Left cardiac atrium (tissue), 4 donors: ENCODE results near the gene KSR2. TPM values are rescaled to one million over a fixed set of nuclear protein-coding genes. Genes with fewer than 3 reads are reported as not detected.
A peak's percentile ranks its signal among the peaks of the same experiment; 100 is the strongest.
"Not testable (repeated sequence)": the region's sequence is repeated elsewhere in the genome, so short reads cannot be mapped to it uniquely, and the experiment has no call there.

Experiments
- ATAC-seq, 2 donors: fragments of 200-7000 bp; cut with Tn5 transposase; one replicate each; pipeline ENCODE4 v1.9.1; 2020; ENCODE audit warnings: mild to moderate bottlenecking in 2 of 2, moderate library complexity in 2 of 2
- DNase-seq: peaks from one replicate; pipeline ENCODE4 v3.0.0-alpha.2; 2020
- intact Hi-C, 2 donors: fragments of 100-400 bp; cut with DNase I; formaldehyde crosslinking; loops; one replicate each; pipeline versions ENCODE4 v1.14.1 to v1.15.1; 2022 to 2023
- long read RNA-seq: library from polyadenylated mRNA; unstranded; transcript quantifications from one replicate; pipeline ENCODE4 v2.0.0, GENCODE V29; 2021
- total RNA-seq, 2 donors: library from RNA; stranded (reverse); fragmentation: NEBNext Ultra II Directional; extraction: Animal tissue kit (Norgen Biotek cat#: 25700); gene quantifications; one replicate each; pipeline ENCODE4 v1.2.1, GENCODE V29; 2021
- donor health status: DM: no; HTN: yes; CAD: no.
- donor health status: DM: no; HTN: yes; CAD: no; lungs with severe emphysema.
- donor health status: DM: yes; HTN: yes; CAD: no.
- donor health status: Dilated cardiomyopathy.

Gene KSR2
- total RNA-seq: under 1 TPM; under 0.01 to 0.05 TPM
- long read RNA-seq, partial matches to known transcripts: 1 of 1 reads
- long read RNA-seq, other reads (novel, unspliced or antisense): 0 of 1 reads

GRCh38 chr12:117968826-117969659 lies at the start of gene KSR2:
Gene KSR2, minus strand, starts transcription at chr12:117968990. Its CDS starts 735 bp downstream, at chr12:117968255.
- DNase-seq (no peak), ATAC-seq (no peak)
- intact Hi-C loops: no loop called here

DNA sequence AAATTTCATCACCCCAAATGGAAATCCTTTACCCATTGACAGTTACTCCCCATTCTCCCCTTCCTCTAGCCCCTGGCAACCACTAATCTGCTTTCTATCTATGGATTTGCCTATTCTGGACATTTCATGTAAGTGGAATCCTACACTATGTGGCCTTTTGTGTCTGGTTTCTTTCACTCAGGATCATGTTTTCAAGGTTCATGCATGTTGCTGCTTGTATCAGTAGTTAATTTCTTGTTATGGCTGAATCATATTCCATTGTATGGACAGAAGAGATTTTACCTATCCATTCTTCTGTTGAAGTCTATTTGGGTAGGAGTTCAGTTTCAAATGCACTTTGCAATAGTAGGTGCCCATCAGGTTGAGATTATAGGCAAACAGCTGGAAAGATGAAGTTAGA lies 49.1 kb upstream of the KSR2 start:
- no peak for ATAC-seq
- DNase-seq: no peak
- intact Hi-C loops: no loop called here

- intact Hi-C loops: no loop called here
- DNase-seq: peak; percentile 99
Measured at GRCh38 chr12:118016424-118017264, 47.9 kb upstream of the KSR2 start, which contains the start of gene RFC5. Gene RFC5, plus strand, starts transcription at chr12:118016703. Its CDS starts 125 bp downstream, at chr12:118016828.

GRCh38 chr12:118015944-118016343 lies 47.2 kb upstream of the KSR2 start:
- ATAC-seq: peak; percentile 2 to 3
- no peak for DNase-seq
- intact Hi-C loops: no loop called here

More at GRCh38 chr12:118016424-118017264, 47.9 kb upstream of the KSR2 start, which contains the start of gene RFC5:
- peak; percentile 100 for ATAC-seq

DNA sequence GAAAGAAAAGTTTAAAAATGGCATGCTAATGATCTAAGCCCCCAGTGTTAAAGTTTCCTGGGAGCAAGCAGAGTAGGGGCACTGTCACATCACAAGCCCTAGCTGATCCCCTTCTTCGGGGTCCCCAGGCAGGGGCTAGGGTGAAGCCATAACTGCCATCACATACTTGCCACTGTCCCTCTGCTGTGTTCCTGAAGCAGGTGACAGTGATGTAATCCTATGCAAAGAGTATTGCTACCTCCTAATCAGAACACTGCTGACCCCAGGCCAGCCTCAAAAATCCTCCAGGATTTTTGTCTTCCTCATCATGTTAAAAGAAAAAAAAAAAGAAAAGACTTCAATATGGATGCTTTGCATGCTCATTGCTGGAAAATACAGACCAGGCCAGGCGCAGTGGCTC lies 46.5 kb upstream of the KSR2 start:
- intact Hi-C loops: no loop called here
- no peak for ATAC-seq
- DNase-seq: no peak

- no peak for ATAC-seq
- intact Hi-C loops: no loop called here
- DNase-seq: no peak
Measured at GRCh38 chr12:118013283-118013682, 44.5 kb upstream of the KSR2 start.

DNA sequence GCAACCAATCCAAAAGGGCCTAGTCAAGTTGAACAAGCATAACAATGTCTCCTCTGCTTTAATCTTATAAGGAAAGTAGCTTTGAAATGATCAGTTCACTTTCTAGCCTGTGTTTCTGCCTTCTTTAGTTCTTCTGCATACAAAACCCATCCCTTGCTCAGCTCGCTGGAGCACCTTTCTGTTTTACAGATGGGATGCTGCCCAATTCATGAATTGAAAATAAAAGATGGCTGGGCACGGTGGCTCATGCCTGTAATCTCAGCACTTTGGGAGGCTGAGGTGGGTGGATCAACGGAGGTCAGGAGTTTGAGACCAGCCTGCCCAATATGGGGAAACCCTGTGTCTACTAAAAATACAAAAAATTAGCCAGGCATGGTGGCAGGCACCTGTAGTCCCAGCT lies 43.2 kb upstream of the KSR2 start:
- intact Hi-C loops: no loop called here
- ATAC-seq (no peak), DNase-seq (no peak)

GRCh38 chr12:118011377-118011776 lies 42.6 kb upstream of the KSR2 start:
- intact Hi-C loops: no loop called here
- ATAC-seq (no peak), DNase-seq (no peak)

- DNase-seq: no peak
- no peak for ATAC-seq
- intact Hi-C loops: no loop called here
Measured at GRCh38 chr12:118010903-118011302, 42.1 kb upstream of the KSR2 start.

DNA sequence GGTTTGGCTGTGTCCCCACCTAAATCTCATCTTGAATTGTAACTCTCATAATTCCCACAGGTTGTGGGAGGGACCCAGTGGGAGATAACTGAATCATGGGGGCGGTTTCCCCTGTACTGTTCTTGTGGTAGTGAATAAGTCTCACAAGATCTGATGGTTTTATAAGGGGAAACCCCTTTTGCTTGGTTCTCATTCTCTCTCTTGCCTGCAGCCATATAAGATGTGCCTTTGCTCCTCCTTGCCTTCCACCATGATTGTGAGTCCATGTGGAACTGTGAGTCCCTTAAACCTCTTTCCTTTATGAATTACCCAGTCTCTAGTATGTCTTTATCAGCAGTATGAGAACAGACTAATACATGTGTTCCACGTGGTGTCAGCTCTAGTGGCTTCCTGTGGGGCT lies 31.0 kb upstream of the KSR2 start:
- intact Hi-C loops: not testable (repeated sequence)

DNA sequence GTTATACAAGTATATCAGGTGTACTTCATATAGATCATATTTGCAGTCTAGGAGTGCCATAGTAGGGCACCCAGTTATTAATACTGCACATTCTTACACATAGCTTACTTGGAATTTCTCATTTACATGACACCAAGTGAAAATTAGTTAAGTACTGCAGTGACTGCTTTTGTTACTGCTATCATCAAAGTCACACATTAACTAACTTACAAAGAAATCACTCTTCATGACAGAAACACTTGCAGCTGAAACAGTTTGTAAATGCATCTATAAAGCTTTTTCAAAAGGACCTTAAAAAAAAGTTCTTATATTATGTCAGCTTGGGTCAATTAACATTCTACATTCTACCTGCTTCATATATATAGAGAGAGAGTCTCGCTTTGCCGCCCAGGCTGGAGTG lies 29.9 kb upstream of the KSR2 start:
- no peak for DNase-seq
- intact Hi-C loops: no loop called here
- ATAC-seq: no peak

More for the DNA sequence above, 31.0 kb upstream of the KSR2 start:
- not testable (repeated sequence) for ATAC-seq, DNase-seq

GRCh38 chr12:117994551-117995438 lies 26.0 kb upstream of the KSR2 start:
- intact Hi-C loops: no loop called here
- no peak for DNase-seq
- no peak for ATAC-seq

- no peak for DNase-seq
- intact Hi-C loops: no loop called here
- ATAC-seq: no peak
Measured at GRCh38 chr12:117986705-117987469, 18.1 kb upstream of the KSR2 start.

- intact Hi-C loops: no loop called here
- DNase-seq (no peak), ATAC-seq (no peak)
Measured at GRCh38 chr12:117985182-117985581, 16.4 kb upstream of the KSR2 start.

- DNase-seq (no peak), ATAC-seq (no peak)
- intact Hi-C loops: no loop called here
Measured at GRCh38 chr12:117981267-117981666, 12.5 kb upstream of the KSR2 start.

DNA sequence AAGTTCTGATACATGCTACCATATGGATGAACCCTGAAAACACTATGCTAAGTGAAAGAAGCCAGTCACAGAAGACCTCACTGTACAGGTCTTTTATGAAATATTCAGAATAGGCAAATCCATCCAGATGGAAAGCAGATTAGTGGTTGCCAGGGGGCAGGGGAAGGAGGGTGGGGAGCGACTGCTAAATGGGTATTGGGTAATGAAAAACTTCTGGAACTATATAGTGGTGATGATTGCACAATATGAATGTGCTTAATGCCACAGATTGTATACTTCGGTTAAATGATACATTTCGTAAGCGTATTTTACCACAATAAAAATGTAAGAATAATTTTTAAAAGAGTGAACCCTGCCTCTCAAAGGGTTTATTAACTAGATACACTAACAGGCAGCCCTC lies 11.8 kb upstream of the KSR2 start:
- ATAC-seq (no peak), DNase-seq (no peak)
- intact Hi-C loops: no loop called here

GRCh38 chr12:117977373-117977772 lies 8.6 kb upstream of the KSR2 start:
- no peak for ATAC-seq
- intact Hi-C loops: no loop called here
- no peak for DNase-seq

DNA sequence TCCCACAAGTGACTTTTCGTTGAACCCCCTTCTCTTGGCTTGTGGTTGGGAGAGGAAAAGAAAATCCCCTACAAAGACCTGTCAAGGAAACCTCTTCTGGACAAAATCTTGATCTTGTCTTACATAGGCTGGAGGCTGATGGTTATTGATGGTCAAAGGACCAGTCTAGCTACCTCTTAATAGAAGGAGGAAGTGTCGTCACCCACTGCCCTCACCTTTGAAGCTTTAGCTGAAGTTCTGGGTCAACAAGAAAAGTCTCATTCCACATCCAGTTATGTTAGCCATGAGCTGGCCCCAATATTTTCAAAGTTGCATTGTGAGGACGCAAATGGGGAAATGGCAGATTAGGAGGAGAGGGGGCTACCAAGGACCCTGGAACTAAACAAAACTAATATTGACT lies 6.2 kb upstream of the KSR2 start:
- DNase-seq (no peak), ATAC-seq (no peak)
- intact Hi-C loops: no loop called here
